GM18861 (cell line): ENCODE data around the gene ABHD17B.
"Not testable (repeated sequence)": the region's sequence is repeated elsewhere in the genome, so short reads cannot be mapped to it uniquely, and the experiment has no call there.

Experiments
- ATAC-seq: cut with Tn5 transposase; IDR thresholded peaks from one replicate; pipeline ENCODE4 v1.9.1; 2021; ENCODE audit not compliant: unreplicated experiment

Gene ABHD17B

GRCh38 chr9:71916834-71917534 is 6.0 kb upstream of the ABHD17B start:
- peak; percentile 59 for ATAC-seq

GRCh38 chr9:71915495-71915894 is 4.5 kb upstream of the ABHD17B start:
- no peak for ATAC-seq

- no peak for ATAC-seq
These were observed 929 bp upstream of the ABHD17B start for GRCh38 chr9:71911908-71912335.

GRCh38 chr9:71910650-71911060 is 338 bp downstream of the ABHD17B start:
- ATAC-seq, result peak; percentile 11

- no peak for ATAC-seq
These were observed 925 bp downstream of the ABHD17B start for GRCh38 chr9:71909887-71910649.

- ATAC-seq, result no peak
These were observed 2.2 kb downstream of the ABHD17B start for GRCh38 chr9:71908825-71909224.

- no peak for ATAC-seq
These were observed 6.9 kb downstream of the ABHD17B start for GRCh38 chr9:71904076-71904475.

- ATAC-seq, result no peak
These were observed 9.0 kb downstream of the ABHD17B start for GRCh38 chr9:71901695-71902597.

GRCh38 chr9:71898756-71899155 is 12.2 kb downstream of the ABHD17B start:
- ATAC-seq, result not testable (repeated sequence)

- ATAC-seq, result peak; percentile 60
These were observed 13.4 kb downstream of the ABHD17B start for GRCh38 chr9:71897577-71897976.

GRCh38 chr9:71896761-71897160 is 14.2 kb downstream of the ABHD17B start:
- ATAC-seq, result no peak

GRCh38 chr9:71895955-71896354 is 15.0 kb downstream of the ABHD17B start:
- no peak for ATAC-seq

GRCh38 chr9:71895117-71895516 is 15.9 kb downstream of the ABHD17B start:
- ATAC-seq, result peak; percentile 60

- no peak for ATAC-seq
These were observed 19.3 kb downstream of the ABHD17B start for GRCh38 chr9:71891557-71892189.

GRCh38 chr9:71890042-71890679 is 20.8 kb downstream of the ABHD17B start:
- ATAC-seq, result no peak

- no peak for ATAC-seq
These were observed 23.6 kb downstream of the ABHD17B start for GRCh38 chr9:71887362-71887761.

GRCh38 chr9:71886541-71886940 is 24.5 kb downstream of the ABHD17B start:
- no peak for ATAC-seq

GRCh38 chr9:71886015-71886414 is 25.0 kb downstream of the ABHD17B start:
- no peak for ATAC-seq

GRCh38 chr9:71885467-71885866 is 25.5 kb downstream of the ABHD17B start:
- no peak for ATAC-seq

- no peak for ATAC-seq
These were observed 27.0 kb downstream of the ABHD17B start for GRCh38 chr9:71884005-71884404.
